HG03520 (cell line): ENCODE data around the gene MSH5.
"Not testable (repeated sequence)": the region's sequence is repeated elsewhere in the genome, so short reads cannot be mapped to it uniquely, and the experiment has no call there.

Experiments
- ATAC-seq: cut with Tn5 transposase; IDR thresholded peaks from one replicate; pipeline ENCODE4 v1.9.1; 2021; ENCODE audit warnings: mild to moderate bottlenecking, moderate library complexity; ENCODE audit not compliant: unreplicated experiment

MSH5 gene

DNA sequence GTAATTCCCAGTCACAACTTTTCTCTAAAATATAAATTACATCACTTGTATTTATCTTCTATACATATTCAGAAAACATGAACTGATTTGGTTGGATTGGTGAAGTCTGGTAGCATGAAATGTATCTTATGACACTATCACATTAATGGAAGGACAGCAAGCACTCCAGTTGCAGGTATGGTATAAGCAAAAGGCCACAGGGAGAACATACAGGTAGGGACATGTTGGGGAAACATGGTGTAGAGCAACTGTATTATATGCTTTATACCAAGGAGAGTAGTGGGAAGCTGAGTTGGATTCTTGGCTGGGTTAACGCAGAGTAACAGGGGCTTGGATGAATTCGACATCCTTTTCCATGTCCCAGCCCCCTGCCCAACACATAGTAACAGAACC lies 57.2 kb downstream of the MSH5 start:
- no peak for ATAC-seq

GRCh38 chr6:31797588-31797987 lies 57.8 kb downstream of the MSH5 start:
- no peak for ATAC-seq

GRCh38 chr6:31799781-31800180 lies 60.0 kb downstream of the MSH5 start:
- ATAC-seq, result no peak

DNA sequence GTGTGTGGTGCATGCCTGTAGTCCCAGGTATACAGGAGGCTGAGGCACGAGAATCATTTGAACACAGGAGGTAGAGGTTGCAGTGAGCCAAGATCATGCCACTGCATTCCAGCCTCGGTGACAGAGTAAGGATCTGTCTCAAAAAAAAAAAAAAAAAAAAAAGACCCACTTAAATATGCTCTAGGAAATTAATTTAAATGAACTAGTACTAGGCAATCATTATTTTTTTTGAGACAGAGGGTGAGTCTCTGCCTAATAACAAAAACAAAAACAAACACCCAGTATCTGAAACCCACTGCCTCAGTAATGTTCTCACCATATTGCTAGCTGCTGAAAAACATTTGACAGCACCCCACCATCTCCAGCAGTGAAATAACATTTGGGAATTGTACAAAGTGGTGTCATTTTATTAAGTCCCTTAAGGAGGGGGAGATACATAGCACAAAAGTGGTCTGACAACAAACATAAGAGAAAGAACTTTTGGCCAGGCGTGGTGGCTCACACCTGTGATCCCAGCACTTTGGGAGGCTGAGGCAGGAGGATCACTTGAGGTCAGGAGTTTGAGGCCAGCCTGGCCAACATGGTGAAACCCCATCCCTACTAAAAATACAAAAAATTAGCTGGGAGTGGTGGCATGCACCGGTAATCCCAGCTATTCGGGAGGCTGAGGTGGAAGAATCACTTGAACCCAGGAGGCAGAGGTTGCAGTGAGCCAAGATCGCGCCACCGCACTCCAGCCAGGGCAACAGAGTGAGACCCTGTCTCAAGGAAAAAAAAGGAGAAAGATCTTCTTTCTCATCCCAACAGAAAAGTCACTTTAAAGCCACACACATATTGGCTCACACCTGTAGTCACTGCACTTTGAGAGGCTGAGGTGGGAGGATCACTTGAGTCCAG lies 61.5 kb downstream of the MSH5 start:
- ATAC-seq, result not testable (repeated sequence)

DNA sequence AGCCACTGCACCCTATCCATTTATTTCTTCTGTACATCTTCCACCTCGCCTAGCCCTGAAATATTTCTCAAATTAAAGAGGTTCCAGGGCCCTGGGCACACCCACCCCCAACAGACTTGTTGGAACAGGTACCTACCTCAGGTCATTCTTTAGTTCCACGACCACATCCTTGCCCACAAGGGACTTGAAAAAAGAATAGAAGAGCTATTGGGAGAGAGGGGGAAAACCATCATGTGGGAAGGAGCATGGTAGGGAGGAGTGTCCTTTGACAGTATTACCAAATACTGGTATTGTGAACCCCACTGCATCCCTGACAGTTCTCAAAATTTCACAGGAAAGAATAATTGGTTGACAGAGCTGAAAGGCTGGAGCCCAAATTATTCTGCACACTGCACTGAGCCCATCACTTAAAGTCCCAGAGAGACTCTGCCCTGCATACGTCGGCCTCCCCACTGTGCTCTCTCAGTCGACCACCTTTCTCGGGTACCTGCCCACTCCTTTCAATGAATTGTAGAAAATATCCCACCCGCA lies 66.2 kb downstream of the MSH5 start:
- ATAC-seq, result no peak

GRCh38 chr6:31806470-31807272 lies 66.9 kb downstream of the MSH5 start, which contains the start of gene LSM2:
LSM2 (minus strand) TSS chr6:31806966; CDS start chr6:31806757, 209 bp downstream.
- peak; percentile 88 for ATAC-seq

DNA sequence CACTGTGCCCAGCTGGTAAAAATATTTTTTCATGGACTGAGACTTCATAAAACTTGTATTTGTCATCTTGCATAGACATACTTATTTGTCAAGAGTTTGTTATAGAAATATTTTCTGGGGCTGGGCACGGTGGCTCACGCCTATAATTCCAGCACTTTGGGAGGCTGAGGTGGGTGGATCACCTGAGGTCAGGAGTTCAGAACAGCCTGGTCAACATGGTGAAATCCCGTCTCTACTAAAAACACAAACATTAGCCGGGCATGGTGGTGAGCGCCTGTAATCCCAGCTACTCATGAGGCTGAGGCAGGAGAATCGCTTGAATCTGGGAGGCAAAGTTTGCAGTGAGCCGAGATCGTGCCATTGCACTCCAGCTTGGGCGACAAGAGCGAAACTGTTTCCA lies 68.8 kb downstream of the MSH5 start:
- ATAC-seq, result not testable (repeated sequence)

DNA sequence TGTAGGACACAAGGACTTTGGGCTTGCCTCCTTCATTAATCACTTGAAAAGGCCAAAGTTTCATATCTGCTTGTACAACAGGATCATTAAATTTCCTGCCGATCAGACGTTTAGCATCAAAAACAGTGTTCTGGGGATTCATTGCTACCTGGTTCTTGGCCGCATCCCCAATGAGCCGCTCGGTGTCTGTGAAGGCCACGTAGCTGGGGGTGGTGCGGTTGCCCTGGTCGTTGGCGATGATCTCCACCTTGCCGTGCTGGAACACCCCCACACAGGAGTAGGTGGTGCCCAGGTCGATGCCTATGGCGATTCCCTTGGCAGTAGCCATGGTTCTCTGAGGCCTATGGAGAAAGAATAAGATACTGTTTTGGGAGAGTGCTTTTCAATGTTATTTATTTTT lies 71.8 kb downstream of the MSH5 start:
- no peak for ATAC-seq
